Erythroblast (primary cell): Measurements from ENCODE around the gene BCO2.

Experiments
- GATA1 ChIP-seq: IDR thresholded peaks from 2 replicates; pipeline ENCODE4 v1.6.1; 2011; ENCODE audit warnings: low read depth, mild to moderate bottlenecking, control low read depth, low read length, moderate library complexity
- POLR2A ChIP-seq: IDR thresholded peaks from 2 replicates; pipeline ENCODE4 v1.6.1; 2011; ENCODE audit warnings: mild to moderate bottlenecking, low read length

GRCh38 chr11:112134473-112134872 lies 40.8 kb upstream of the BCO2 start:
- TF ChIP-seq POLR2A (no peak), GATA1 (no peak)
